ENCODE measurements around the gene PARD3.

The PARD3 gene

GRCh38 chr10:34713875-34714274 is 101.2 kb downstream of the PARD3 start:
- Histone ChIP-seq H3K9me3 (ENCODE audit: insufficient read depth, low read length, severe bottlenecking) (no peaks in the 10 kb centered on the region), H2AFZ (ENCODE audit: low read depth, low read length) (no peak overlapping the region), H3K9ac (ENCODE audit: low read depth, low read length) (no peak overlapping the region), H3K79me2 (ENCODE audit: insufficient read depth, low read length) (peaks cover 92% of the 10 kb centered on the region), H3K27me3 (ENCODE audit: insufficient read depth, low read length, poor library complexity) (no peaks in the 10 kb centered on the region), H3K4me1 (ENCODE audit: insufficient read depth, low read length) (peaks cover 16% of the 10 kb centered on the region; the same call in 1 of the 2 replicates), H3K4me3 (ENCODE audit: low read depth in 1 of 2, low read length in 2 of 2) (no peak overlapping the region), H4K20me1 (ENCODE audit: insufficient read depth, low read length) (peaks cover 71% of the 10 kb centered on the region), H3K36me3 (ENCODE audit: insufficient read depth, low read length) (no peaks in the 10 kb centered on the region), H3K27ac (ENCODE audit: low read length) (no peak overlapping the region), H3K4me2 (ENCODE audit: insufficient read depth, low read length) (no peak overlapping the region)
- ATAC-seq (ENCODE audit: insufficient read depth, low read depth) (no peak), DNase-seq (no peak)
- TF ChIP-seq EZH2 (IDR thresholded peaks at IDR 0.05; ENCODE audit: borderline replicate concordance, low read depth, low read length, severe bottlenecking), result no peak
- TF ChIP-seq CTCF (IDR thresholded peaks at IDR 0.05; ENCODE audit: borderline replicate concordance, extremely low read depth, low read length, poor library complexity, severe bottlenecking), result no peak

DNA sequence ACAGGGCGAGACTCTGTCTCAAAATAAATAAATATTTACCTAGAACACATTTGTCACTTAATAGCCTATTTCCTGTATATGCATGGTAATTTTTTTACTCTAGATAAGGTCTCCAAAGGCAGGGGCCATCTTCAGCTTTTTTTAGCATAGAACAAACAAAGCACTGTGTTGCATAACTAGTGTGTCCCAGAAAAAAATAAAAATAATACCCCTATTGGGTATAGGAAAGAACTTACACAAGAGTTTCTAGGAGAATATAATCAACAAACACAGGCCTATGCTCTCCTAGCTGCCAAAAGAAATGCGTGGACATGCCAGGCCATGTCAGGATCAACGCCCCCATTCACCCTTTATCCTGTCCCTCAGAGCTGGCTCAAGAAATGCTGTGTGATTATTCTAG is 103.6 kb downstream of the PARD3 start:
- ATAC-seq (ENCODE audit: insufficient read depth, low read depth) (no peak), DNase-seq (no peak)
- Histone ChIP-seq H3K9me3 (ENCODE audit: insufficient read depth, low read length, severe bottlenecking) (no peaks in the 10 kb centered on the region), H3K27me3 (ENCODE audit: insufficient read depth, low read length, poor library complexity) (no peaks in the 10 kb centered on the region), H3K4me1 (ENCODE audit: insufficient read depth, low read length) (no peaks in the 10 kb centered on the region), H4K20me1 (ENCODE audit: insufficient read depth, low read length) (peaks cover 69% of the 10 kb centered on the region), H3K27ac (ENCODE audit: low read length) (no peak overlapping the region), H3K36me3 (ENCODE audit: insufficient read depth, low read length) (no peaks in the 10 kb centered on the region), H3K9ac (ENCODE audit: low read depth, low read length) (no peak overlapping the region), H3K4me2 (ENCODE audit: insufficient read depth, low read length) (no peak overlapping the region), H3K79me2 (ENCODE audit: insufficient read depth, low read length) (peaks cover 94% of the 10 kb centered on the region), H3K4me3 (ENCODE audit: low read depth in 1 of 2, low read length in 2 of 2) (no peak overlapping the region), H2AFZ (ENCODE audit: low read depth, low read length) (no peak overlapping the region)
- TF ChIP-seq EZH2 (IDR thresholded peaks at IDR 0.05; ENCODE audit: borderline replicate concordance, low read depth, low read length, severe bottlenecking) (no peak), CTCF (IDR thresholded peaks at IDR 0.05; ENCODE audit: borderline replicate concordance, extremely low read depth, low read length, poor library complexity, severe bottlenecking) (no peak)

DNA sequence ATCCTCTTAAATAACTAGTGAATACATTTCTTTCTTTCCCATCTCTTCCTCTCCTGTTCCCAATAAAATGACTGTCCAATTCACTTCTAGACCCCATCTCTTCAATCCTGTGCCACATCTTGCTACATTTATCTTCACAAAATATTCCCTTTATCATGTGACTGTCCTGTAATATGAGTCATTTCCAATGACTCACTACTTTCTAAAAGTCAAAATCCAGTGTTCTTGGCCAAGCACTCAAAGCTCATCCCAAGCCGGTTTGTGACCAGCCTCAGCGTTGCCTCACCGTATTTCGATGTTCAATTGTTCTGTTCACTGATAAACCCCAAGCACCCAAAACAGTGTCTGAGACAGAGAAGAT is 104.7 kb downstream of the PARD3 start:
- peaks cover 70% of the 10 kb centered on the region for H4K20me1 ChIP-seq (ENCODE audit: insufficient read depth, low read length)
- peaks cover 94% of the 10 kb centered on the region for H3K79me2 ChIP-seq (ENCODE audit: insufficient read depth, low read length)
- no peak overlapping the region for H3K27ac ChIP-seq (ENCODE audit: low read length)
- H3K9ac ChIP-seq (ENCODE audit: low read depth, low read length), result no peak overlapping the region
- TF ChIP-seq EZH2 (IDR thresholded peaks at IDR 0.05; ENCODE audit: borderline replicate concordance, low read depth, low read length, severe bottlenecking) (no peak), CTCF (IDR thresholded peaks at IDR 0.05; ENCODE audit: borderline replicate concordance, extremely low read depth, low read length, poor library complexity, severe bottlenecking) (no peak)
- no peak for DNase-seq
- no peaks in the 10 kb centered on the region for H3K27me3 ChIP-seq (ENCODE audit: insufficient read depth, low read length, poor library complexity)
- H3K9me3 ChIP-seq (ENCODE audit: insufficient read depth, low read length, severe bottlenecking), result no peaks in the 10 kb centered on the region
- peaks cover 3% of the 10 kb centered on the region; the same call in 1 of the 2 replicates for H3K4me1 ChIP-seq (ENCODE audit: insufficient read depth, low read length)
- no peak overlapping the region for H3K4me2 ChIP-seq (ENCODE audit: insufficient read depth, low read length)
- no peaks in the 10 kb centered on the region for H3K36me3 ChIP-seq (ENCODE audit: insufficient read depth, low read length)
- no peak overlapping the region for H3K4me3 ChIP-seq (ENCODE audit: low read depth in 1 of 2, low read length in 2 of 2)
- H2AFZ ChIP-seq (ENCODE audit: low read depth, low read length), result no peak overlapping the region
- ATAC-seq (ENCODE audit: insufficient read depth, low read depth), result no peak
